NCI-H345 (cell line): Measurements from ENCODE around the gene CAPN12.

Experiments
- DNase-seq: peaks from one replicate; lab custom pipeline; 2025; lab: John Stamatoyannopoulos, UW

CAPN12 gene

GRCh38 chr19:38710928-38711725, 33.1 kb downstream of the CAPN12 start:
- no peak for DNase-seq

- DNase-seq, result no peak
Measured at GRCh38 chr19:38710416-38710702, 33.9 kb downstream of the CAPN12 start.

- DNase-seq, result no peak
Measured at GRCh38 chr19:38709671-38710415, 34.4 kb downstream of the CAPN12 start.

- no peak for DNase-seq
Measured at GRCh38 chr19:38709119-38709518, 35.2 kb downstream of the CAPN12 start.

- DNase-seq, result no peak
Measured at GRCh38 chr19:38708413-38709024, 35.8 kb downstream of the CAPN12 start.

GRCh38 chr19:38707512-38708114, 36.7 kb downstream of the CAPN12 start:
- no peak for DNase-seq

GRCh38 chr19:38706792-38707511, 37.3 kb downstream of the CAPN12 start:
- DNase-seq, result no peak

GRCh38 chr19:38705197-38706019, 38.9 kb downstream of the CAPN12 start:
- DNase-seq, result no peak

GRCh38 chr19:38704488-38705026, 39.7 kb downstream of the CAPN12 start:
- no peak for DNase-seq

GRCh38 chr19:38703509-38703908, 40.8 kb downstream of the CAPN12 start:
- DNase-seq, result no peak

- DNase-seq, result no peak
Measured at GRCh38 chr19:38702278-38702677, 42.0 kb downstream of the CAPN12 start.

GRCh38 chr19:38701455-38702063, 42.7 kb downstream of the CAPN12 start:
- DNase-seq, result no peak

GRCh38 chr19:38700902-38701454, 43.3 kb downstream of the CAPN12 start:
- DNase-seq, result no peak

GRCh38 chr19:38700350-38700901, 43.8 kb downstream of the CAPN12 start:
- no peak for DNase-seq

- no peak for DNase-seq
Measured at GRCh38 chr19:38699647-38700349, 44.5 kb downstream of the CAPN12 start.

- DNase-seq, result no peak
Measured at GRCh38 chr19:38699027-38699346, 45.3 kb downstream of the CAPN12 start.

- no peak for DNase-seq
Measured at GRCh38 chr19:38698225-38699026, 45.8 kb downstream of the CAPN12 start.

GRCh38 chr19:38697641-38698071, 46.6 kb downstream of the CAPN12 start:
- no peak for DNase-seq
